ENCODE data around the gene SGCA. TPM values are rescaled to one million over a fixed set of nuclear protein-coding genes. Genes with fewer than 3 reads are reported as not detected.

SGCA gene
- total RNA-seq, 4 donors from 2014 or later = 1.9 to 15.1 (median 6.9) TPM

- intact Hi-C loops (cut with DNase I) = no loop called here
- 37 to 55% methylated on average over 10 to 15 of the region's 19 CpGs for WGBS, 2 donors
Observed at GRCh38 chr17:50130559-50131305, 35.1 kb upstream of the SGCA start.

GRCh38 chr17:50132104-50132794, 33.6 kb upstream of the SGCA start:
- DNase-seq = no peak
- Histone ChIP-seq H3K4me3 (no peak overlapping the region), H3K36me3 (peaks cover 25 to 33% (median 26%) of the 10 kb centered on the region in 3 donors), H3K27ac (no peak overlapping the region), H3K9me3 (no peaks in the 10 kb centered on the region), H3K4me1 (peaks cover 11 to 60% (median 12%) of the 10 kb centered on the region in 3 donors), H3K27me3 (peaks cover 5 to 38% (median 9%) of the 10 kb centered on the region in 4 donors)
- TF ChIP-seq CTCF (IDR thresholded peaks at IDR 0.05) (no peak), POLR2A (IDR thresholded peaks at IDR 0.05) (no peak)
- 73 to 90% methylated on average over 4 to 6 of the region's 6 CpGs for WGBS, 2 donors
- intact Hi-C loops (cut with DNase I) = no loop called here

More at GRCh38 chr17:50130559-50131305, 35.1 kb upstream of the SGCA start:
- peaks cover 11 to 17% (median 12%) of the 10 kb centered on the region in 3 donors for H3K36me3 ChIP-seq
- peaks cover 11 to 60% (median 12%) of the 10 kb centered on the region in 3 donors for H3K4me1 ChIP-seq
- TF ChIP-seq POLR2A (IDR thresholded peaks at IDR 0.05) = no peak
- no peak for TF ChIP-seq CTCF (IDR thresholded peaks at IDR 0.05)
- peaks cover 5 to 41% (median 9%) of the 10 kb centered on the region in 4 donors for H3K27me3 ChIP-seq
- no peak for DNase-seq
- H3K4me3 ChIP-seq = peak overlapping the region in 2 of 4 donors; percentile 53 to 73
- H3K27ac ChIP-seq = no peak overlapping the region
- H3K9me3 ChIP-seq = no peaks in the 10 kb centered on the region

- intact Hi-C loops (cut with DNase I) = no loop called here
- Histone ChIP-seq H3K27me3 (peaks cover 5 to 29% (median 9%) of the 10 kb centered on the region in 4 donors), H3K4me3 (no peak overlapping the region), H3K27ac (peak overlapping the region in 2 of 4 donors; percentile 52 to 61), H3K36me3 (peaks cover 29 to 42% (median 36%) of the 10 kb centered on the region in 3 donors), H3K4me1 (peaks cover 11 to 50% (median 12%) of the 10 kb centered on the region in 3 donors), H3K9me3 (no peaks in the 10 kb centered on the region)
- DNase-seq = no peak
- WGBS, 2 donors = 62 to 78% methylated on average over 4 of the region's 7 CpGs
- TF ChIP-seq POLR2A (IDR thresholded peaks at IDR 0.05) = no peak
Observed at GRCh38 chr17:50133028-50133768, 32.6 kb upstream of the SGCA start.

GRCh38 chr17:50133769-50134099, 32.1 kb upstream of the SGCA start:
- peak overlapping the region in 2 of 4 donors; percentile 52 to 61 for H3K27ac ChIP-seq
- 30 to 57% methylated on average over 5 of the region's 16 CpGs for WGBS, 2 donors
- TF ChIP-seq CTCF (IDR thresholded peaks at IDR 0.05) (no peak), POLR2A (IDR thresholded peaks at IDR 0.05) (no peak)
- H3K9me3 ChIP-seq = no peaks in the 10 kb centered on the region
- peaks cover 5 to 23% (median 7%) of the 10 kb centered on the region in 4 donors for H3K27me3 ChIP-seq
- peaks cover 11 to 45% (median 12%) of the 10 kb centered on the region in 3 donors for H3K4me1 ChIP-seq
- no peak for DNase-seq
- H3K36me3 ChIP-seq = peaks cover 34 to 48% (median 41%) of the 10 kb centered on the region in 3 donors
- no peak overlapping the region for H3K4me3 ChIP-seq
- intact Hi-C loops (cut with DNase I) = no loop called here

- H3K4me1 ChIP-seq = peaks cover 4 to 38% (median 5%) of the 10 kb centered on the region in 3 donors
- WGBS, 2 donors = 49 to 64% methylated on average over 4 to 6 of the region's 16 CpGs
- no peaks in the 10 kb centered on the region for H3K9me3 ChIP-seq
- DNase-seq = no peak
- no peak overlapping the region for H3K27ac ChIP-seq
- no peak overlapping the region for H3K4me3 ChIP-seq
- peaks cover 1 to 16% (median 2%) of the 10 kb centered on the region in 4 donors for H3K27me3 ChIP-seq
- intact Hi-C loops (cut with DNase I) = no loop called here
- peaks cover 42 to 55% (median 48%) of the 10 kb centered on the region in 3 donors for H3K36me3 ChIP-seq
- TF ChIP-seq CTCF (IDR thresholded peaks at IDR 0.05) (no peak), POLR2A (IDR thresholded peaks at IDR 0.05) (no peak)
Observed at GRCh38 chr17:50134206-50135110, 31.3 kb upstream of the SGCA start.

Measured in esophagus squamous epithelium (tissue), 5 donors.